NCI-H2227 treated with DMSO at 0.1 percent for 48 hours (cell line): ENCODE measurements around the gene KCNK4.

Experiments used
- DNase-seq: peaks from one replicate; lab custom pipeline; 2025; lab: John Stamatoyannopoulos, UW

Gene KCNK4

GRCh38 chr11:64268893-64269539, 22.1 kb upstream of the KCNK4 start:
- DNase-seq = no peak

DNA sequence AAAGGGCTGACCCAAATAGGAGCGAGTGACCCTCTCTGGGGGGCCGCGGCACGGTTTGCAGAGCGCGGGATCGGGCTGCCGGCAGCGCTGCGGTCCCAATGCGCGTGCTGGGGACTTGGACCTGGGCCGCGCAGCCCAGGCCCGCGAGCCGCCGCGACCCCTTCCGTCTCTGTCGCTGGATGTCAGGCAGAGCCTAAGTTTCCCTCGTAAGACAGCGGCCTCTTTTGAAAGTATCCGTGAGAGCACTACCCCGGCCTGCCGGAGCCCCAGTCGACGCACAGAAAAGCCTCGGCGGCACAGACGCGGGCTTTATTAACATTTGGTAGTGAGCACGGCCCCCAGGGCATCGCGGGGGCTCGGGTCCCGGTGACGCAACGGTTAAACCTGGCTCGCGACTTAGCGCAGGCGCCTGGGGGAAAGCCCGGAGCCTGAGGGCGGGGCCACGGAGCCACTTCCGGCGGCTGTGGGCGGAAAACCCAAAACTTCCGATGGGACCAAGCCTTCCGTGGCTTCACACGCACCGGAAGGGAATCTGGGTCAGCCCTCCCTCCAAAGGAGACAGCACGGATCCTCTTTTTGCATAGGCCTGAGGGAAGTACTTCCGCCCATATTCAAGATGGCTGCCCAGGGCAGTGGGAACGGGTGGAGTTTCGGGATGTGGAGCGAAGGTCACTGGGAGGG, 21.4 kb upstream of the KCNK4 start:
- peak; percentile 98 for DNase-seq

GRCh38 chr11:64275031-64275800, 15.9 kb upstream of the KCNK4 start:
- DNase-seq = no peak

DNA sequence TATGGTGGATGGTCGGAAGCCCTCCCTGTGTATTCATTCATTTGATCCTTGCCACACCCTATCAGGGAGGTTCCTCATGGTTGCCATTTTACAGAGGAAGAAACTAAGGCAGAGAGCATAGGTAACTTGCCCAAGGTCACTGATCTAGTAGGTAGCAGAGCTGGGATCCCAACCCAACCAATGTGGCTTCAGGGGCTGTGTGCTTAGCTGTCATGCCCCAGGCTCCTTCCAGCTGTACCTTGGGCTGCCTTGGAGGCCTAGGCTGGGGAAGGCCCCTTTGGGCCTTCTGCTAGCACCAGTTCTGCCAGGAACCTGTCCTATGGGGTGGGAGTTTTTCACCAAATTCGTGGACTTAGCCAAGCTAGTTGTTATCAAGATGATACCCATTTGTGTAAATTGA, 15.3 kb upstream of the KCNK4 start:
- DNase-seq = no peak

DNA sequence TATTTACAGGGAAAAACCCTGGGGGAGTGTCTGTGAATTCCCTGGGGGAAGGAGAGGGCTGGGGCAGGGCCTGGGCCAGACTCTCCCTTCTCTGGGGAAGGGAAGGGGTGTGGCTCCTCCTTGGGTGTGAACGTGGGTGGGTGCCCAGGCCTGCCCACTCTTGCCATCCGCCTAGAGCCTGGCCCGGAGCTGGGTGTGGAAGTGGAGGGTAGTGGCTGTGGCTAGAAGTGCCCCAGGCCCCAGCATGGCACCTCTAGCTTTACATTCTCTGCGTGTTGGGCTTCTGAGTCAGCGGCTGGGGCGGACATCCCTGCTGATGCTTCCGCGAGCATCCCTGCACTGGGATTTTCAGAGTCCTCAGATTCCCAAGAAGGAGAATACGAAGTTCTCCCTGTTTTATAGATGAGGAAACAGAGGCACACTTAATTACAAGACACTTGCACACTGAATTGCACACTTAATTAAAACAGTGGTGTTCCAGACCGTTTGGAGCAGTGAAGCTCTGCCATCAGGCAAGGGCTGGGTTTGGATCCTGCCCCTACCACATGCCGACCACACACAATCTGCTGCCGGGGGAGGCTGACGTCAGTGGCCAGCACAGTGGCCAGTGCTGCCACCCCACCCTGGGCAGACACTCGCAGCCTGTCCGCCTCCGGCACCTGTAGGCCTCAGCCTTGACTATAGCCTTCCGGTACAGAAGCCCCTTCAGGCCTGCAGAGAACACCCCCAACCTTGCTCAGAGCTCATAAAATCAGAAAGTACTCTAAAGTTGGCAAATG, 14.3 kb upstream of the KCNK4 start:
- DNase-seq = no peak

- DNase-seq = no peak
Measured at GRCh38 chr11:64278576-64279190, 12.4 kb upstream of the KCNK4 start.

DNA sequence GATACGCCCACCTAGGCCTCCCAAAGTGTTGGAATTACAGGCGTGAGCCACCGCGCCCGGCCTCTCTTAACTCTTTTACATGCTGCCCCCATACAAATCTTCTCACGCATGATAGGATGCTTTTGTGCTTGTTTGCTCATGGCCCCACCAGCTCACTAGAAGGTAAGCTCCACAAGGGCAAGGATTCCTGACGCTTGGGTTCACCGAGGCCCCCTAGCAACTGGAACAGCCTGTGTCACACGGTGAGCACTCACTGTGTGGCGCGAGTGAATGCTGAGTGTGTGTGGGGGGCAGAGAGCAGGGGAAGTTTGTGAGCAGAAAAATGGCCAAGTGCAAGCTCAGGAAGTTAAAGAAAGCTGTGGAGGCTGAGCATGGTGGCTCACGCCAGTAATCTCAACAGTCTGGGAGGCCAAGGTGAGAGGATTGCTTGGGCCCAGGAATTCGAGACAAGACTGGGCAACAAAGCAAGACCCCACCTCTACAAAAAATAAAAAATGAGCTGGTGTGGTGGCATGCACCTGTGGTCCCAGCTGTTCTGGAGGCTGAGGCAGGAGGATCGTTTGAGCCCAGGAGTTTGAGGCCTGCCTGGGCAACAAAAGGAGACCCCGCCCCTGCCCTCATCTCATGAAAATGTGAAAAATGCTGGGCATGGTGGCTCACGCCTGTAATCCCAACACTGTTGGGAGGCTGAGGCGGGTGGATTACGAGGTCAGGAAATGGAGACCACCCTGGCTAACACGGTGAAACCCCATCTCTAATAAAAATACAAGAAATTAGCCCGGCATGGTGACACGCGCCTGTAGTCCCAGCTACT, 8.9 kb upstream of the KCNK4 start:
- DNase-seq = no peak

GRCh38 chr11:64283092-64283491, 8.0 kb upstream of the KCNK4 start:
- DNase-seq = no peak

- peak; percentile 89 for DNase-seq
Measured at GRCh38 chr11:64284048-64284961, 6.8 kb upstream of the KCNK4 start, which contains the start of gene BAD. BAD (minus strand) TSS chr11:64284665; CDS start chr11:64284368, 297 bp downstream.

- DNase-seq = peak; percentile 73
Measured at GRCh38 chr11:64284962-64285884, 5.9 kb upstream of the KCNK4 start, which contains the start of gene GPR137. GPR137 (plus strand) TSS chr11:64285848; CDS start chr11:64286525, 677 bp downstream.

DNA sequence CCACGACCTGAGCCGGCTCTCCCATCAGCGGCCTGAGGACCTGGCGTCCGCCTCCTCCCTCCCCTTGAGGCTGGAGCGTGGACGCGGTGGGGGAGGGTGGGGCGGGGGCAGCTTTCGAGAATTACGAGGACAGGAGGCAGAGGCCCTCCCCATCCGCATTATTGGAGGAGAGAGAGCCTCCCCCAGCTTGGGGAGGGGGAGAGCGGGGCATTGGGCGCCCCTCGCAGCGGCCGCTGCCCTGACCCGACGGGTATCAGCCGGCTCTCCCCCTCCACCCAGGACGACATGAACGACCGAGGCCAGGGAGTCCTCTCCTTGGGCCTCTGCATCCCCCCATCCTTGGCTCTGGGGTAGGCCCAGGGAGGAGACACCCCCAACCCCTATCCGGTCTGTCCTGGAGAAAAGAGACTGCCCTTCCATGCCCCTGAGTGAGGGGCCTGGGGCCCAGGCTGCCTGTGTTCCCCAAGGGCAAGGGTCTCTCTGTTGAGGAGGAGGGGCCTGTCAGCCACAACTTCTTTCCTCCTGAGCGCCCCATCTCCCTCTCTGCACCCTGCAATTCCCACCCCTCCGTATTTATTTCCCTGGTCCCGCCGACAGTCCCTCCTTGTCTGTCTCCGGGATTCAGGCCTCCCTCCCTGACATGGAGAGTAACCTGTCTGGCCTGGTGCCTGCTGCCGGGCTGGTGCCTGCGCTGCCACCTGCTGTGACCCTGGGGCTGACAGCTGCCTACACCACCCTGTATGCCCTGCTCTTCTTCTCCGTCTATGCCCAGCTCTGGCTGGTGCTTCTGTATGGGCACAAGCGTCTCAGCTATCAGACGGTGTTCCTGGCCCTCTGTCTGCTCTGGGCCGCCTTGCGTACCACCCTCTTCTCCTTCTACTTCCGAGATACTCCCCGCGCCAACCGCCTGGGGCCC, 5.0 kb upstream of the KCNK4 start:
- DNase-seq = no peak

- no peak for DNase-seq
Measured at GRCh38 chr11:64286801-64287159, 4.3 kb upstream of the KCNK4 start.

- DNase-seq = no peak
Measured at GRCh38 chr11:64287676-64288352, 3.3 kb upstream of the KCNK4 start.

- DNase-seq = no peak
Measured at GRCh38 chr11:64288353-64288750, 2.8 kb upstream of the KCNK4 start.

GRCh38 chr11:64289002-64289564, 2.0 kb upstream of the KCNK4 start:
- DNase-seq = no peak
